ENCODE data around the gene C1orf53.

The C1orf53 gene

DNA sequence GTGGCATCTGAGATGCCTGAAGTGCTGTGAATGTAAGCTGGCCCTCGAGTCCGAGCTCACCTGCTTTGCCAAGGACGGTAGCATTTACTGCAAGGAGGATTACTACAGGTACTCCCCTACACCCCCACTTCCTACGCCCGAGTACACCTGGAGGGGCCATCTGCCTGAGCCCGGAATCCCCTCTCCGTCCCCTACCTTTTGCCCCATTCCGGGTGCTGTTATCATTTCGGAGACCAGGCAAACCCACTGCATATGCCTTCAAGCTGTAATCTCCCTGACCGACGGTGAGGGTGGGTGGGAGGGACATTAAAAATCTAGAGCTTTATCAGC lies 17.6 kb downstream of the C1orf53 start:
- peak; percentile 26 for DNase-seq (ENCODE audit: low spot score)
- no peak for TF ChIP-seq CTCF (IDR thresholded peaks at IDR 0.05; ENCODE audit: extremely low read depth, insufficient read depth, missing control alignments)
- in situ Hi-C loops (cut with MboI; ENCODE audit: low pct_unique_long_range_greater_than_20kb, low sequenced_read_pairs, unreplicated experiment) = no loop called here

GRCh38 chr1:197920414-197921117 lies 18.1 kb downstream of the C1orf53 start:
- in situ Hi-C loops (cut with MboI; ENCODE audit: low pct_unique_long_range_greater_than_20kb, low sequenced_read_pairs, unreplicated experiment) = no loop called here
- no peak for TF ChIP-seq CTCF (IDR thresholded peaks at IDR 0.05; ENCODE audit: extremely low read depth, insufficient read depth, missing control alignments)
- peak; percentile 9 for DNase-seq (ENCODE audit: low spot score)

GRCh38 chr1:197921235-197922069 lies 19.0 kb downstream of the C1orf53 start:
- in situ Hi-C loops (cut with MboI; ENCODE audit: low pct_unique_long_range_greater_than_20kb, low sequenced_read_pairs, unreplicated experiment) = no loop called here
- no peak for TF ChIP-seq CTCF (IDR thresholded peaks at IDR 0.05; ENCODE audit: extremely low read depth, insufficient read depth, missing control alignments)
- no peak for DNase-seq (ENCODE audit: low spot score)

GRCh38 chr1:197922070-197922390 lies 19.6 kb downstream of the C1orf53 start:
- in situ Hi-C loops (cut with MboI; ENCODE audit: low pct_unique_long_range_greater_than_20kb, low sequenced_read_pairs, unreplicated experiment) = no loop called here
- peak; percentile 10 for DNase-seq (ENCODE audit: low spot score)

GRCh38 chr1:197923038-197923437 lies 20.6 kb downstream of the C1orf53 start:
- DNase-seq (ENCODE audit: low spot score) = no peak
- TF ChIP-seq CTCF (IDR thresholded peaks at IDR 0.05; ENCODE audit: extremely low read depth, insufficient read depth, missing control alignments) = no peak
- in situ Hi-C loops (cut with MboI; ENCODE audit: low pct_unique_long_range_greater_than_20kb, low sequenced_read_pairs, unreplicated experiment) = no loop called here

More at GRCh38 chr1:197922070-197922390, 19.6 kb downstream of the C1orf53 start:
- TF ChIP-seq CTCF (IDR thresholded peaks at IDR 0.05; ENCODE audit: extremely low read depth, insufficient read depth, missing control alignments) = no peak

GRCh38 chr1:197924516-197925123 lies 22.2 kb downstream of the C1orf53 start:
- peak; percentile 67 for TF ChIP-seq CTCF (IDR thresholded peaks at IDR 0.05; ENCODE audit: extremely low read depth, insufficient read depth, missing control alignments)
- in situ Hi-C loops (cut with MboI; ENCODE audit: low pct_unique_long_range_greater_than_20kb, low sequenced_read_pairs, unreplicated experiment) = no loop called here
- DNase-seq (ENCODE audit: low spot score) = peak; percentile 59
